Upper lobe of left lung (tissue), 4 donors: ENCODE results near the gene LAMP1.

ENCODE experiments used
- EP300 ChIP-seq, 4 donors: sonication (generic); formaldehyde crosslinking; IDR thresholded peaks; one replicate each; pipeline ENCODE4 v1.5.1; 2017; ENCODE audit warnings: antibody characterized with exemption in 4 of 4, control low read depth in 2 of 4
- TF ChIP-seq, protein P1 (sequence below), 6 experiments: fragments of 450-650 bp in 4 of 6; fragments of 200-600 bp in 2 of 6; sonication (generic) in 2 of 6; IDR thresholded peaks; one replicate each; pipeline ENCODE4 v1.5.1; 2016 to 2019; ENCODE audit warnings: antibody characterized with exemption in 6 of 6

DNA sequence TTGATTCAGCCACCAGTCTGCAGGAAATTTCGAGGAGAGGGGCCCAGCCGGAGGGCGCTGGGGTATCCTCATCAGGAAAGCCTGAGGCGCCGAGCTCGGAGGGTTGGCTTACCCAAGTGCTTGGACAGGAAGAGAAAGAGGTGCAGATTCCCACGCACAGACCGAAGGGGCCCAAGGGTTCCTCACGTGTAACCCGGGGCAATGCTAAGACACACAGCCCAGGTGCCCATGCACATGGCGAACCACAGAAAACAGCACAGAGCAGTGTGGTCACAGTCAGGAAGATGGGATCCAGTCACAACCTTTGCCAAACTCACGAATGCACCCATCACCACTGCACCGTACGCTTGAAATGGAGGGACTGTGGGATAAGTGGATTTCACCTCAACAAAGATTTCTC lies 36.0 kb downstream of the LAMP1 start:
- no peak for TF ChIP-seq EP300 (IDR thresholded peaks at IDR 0.05)
- TF ChIP-seq, protein P1, sequence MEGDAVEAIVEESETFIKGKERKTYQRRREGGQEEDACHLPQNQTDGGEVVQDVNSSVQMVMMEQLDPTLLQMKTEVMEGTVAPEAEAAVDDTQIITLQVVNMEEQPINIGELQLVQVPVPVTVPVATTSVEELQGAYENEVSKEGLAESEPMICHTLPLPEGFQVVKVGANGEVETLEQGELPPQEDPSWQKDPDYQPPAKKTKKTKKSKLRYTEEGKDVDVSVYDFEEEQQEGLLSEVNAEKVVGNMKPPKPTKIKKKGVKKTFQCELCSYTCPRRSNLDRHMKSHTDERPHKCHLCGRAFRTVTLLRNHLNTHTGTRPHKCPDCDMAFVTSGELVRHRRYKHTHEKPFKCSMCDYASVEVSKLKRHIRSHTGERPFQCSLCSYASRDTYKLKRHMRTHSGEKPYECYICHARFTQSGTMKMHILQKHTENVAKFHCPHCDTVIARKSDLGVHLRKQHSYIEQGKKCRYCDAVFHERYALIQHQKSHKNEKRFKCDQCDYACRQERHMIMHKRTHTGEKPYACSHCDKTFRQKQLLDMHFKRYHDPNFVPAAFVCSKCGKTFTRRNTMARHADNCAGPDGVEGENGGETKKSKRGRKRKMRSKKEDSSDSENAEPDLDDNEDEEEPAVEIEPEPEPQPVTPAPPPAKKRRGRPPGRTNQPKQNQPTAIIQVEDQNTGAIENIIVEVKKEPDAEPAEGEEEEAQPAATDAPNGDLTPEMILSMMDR (IDR thresholded peaks at IDR 0.05): no peak
